GM19240 (cell line): ENCODE measurements around the gene PALM2AKAP2.
"Not testable (repeated sequence)": the region's sequence is repeated elsewhere in the genome, so short reads cannot be mapped to it uniquely, and the experiment has no call there.

ENCODE experiments used
- DNase-seq: peaks from one replicate; pipeline ENCODE4 v3.0.0; 2011; ENCODE audit warnings: low spot score; ENCODE audit not compliant: insufficient read length

The PALM2AKAP2 gene

GRCh38 chr9:109802491-109802890 is 22.5 kb downstream of the PALM2AKAP2 start:
- DNase-seq, result no peak

DNA sequence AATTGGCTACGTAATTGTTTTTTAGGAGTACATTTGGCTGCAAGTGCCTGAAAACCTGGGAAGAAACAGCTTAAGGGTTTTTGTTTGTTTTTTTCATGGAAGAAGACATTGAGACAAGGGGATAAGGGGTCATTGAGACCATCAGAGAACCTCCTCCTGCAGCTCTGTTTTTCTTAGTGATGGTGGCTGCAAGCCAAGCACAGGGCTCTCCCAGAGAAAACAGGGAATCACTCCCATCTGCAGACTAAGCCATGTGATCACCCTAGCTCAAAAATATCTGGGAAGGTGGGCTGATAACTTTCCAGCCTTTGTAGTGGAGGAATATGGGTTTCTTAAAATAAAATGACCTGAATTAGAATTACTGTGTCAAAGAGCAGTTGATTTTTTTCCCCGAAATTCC is 25.1 kb downstream of the PALM2AKAP2 start:
- DNase-seq, result no peak

DNA sequence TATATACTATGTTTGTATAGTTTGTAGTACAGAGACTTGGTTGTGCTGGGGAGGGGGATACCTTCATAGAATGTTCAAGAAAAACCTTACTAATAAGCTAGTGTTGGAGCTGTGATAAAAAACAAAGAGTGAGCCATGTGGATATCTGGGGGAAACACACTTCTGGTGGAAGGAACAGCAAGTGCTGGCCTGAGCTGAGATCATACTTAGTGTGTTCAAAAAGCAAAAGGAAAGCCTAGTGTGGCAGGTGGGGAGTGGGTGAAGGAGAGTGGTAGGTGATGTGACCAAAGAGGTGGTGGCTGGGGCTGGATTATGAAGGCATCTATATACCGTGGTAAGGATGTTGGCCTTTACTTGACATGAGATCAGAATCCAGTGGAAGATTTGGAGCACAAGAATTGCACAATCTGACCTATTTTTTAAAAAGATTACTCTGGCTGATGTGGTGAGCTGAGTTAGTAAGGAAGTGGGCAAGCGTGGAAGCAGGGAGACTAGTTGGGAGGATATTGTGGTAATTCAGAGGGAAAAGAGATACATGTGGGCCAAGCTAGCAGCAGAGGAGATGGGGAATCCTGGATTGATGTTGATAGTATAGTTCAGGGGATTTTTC is 26.6 kb downstream of the PALM2AKAP2 start:
- no peak for DNase-seq

DNA sequence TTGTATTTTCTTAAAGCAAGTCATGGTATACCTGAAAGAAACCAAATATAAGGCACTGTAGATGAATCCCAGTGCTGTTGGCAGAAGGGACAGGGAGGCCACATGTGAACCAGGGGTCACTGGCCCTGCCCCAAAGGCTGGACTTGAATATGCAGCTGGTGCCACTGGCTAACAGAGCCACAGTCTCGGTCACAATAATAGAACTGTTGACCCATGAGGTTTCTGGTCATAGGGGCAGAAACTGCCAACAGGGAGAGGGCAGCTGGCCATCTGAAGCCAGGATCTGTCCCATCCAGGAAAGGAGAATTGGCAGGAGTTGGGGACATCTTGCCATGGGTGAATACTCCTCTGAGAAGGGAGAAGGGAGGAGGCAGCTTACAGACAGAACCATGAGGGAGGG is 31.9 kb downstream of the PALM2AKAP2 start:
- no peak for DNase-seq

DNA sequence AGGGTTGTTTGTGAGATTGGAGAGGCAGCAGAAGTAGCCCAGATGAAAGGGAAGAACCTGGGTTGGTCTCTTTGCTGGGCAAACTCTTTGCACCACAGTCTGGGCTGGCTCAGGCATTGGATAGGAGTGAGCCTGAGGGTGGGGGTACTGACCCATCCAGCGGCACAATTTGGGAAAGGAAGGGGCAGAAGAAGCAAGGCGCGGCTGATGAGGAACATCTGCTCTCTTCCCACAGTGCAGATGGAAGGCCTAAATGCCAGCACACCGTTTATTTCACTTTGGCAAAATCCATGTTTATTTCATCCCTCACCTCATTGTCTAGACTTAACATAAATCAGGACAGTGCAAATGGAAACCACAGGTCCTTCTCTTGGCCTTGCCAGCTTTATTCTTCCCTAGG is 32.3 kb downstream of the PALM2AKAP2 start:
- no peak for DNase-seq

DNA sequence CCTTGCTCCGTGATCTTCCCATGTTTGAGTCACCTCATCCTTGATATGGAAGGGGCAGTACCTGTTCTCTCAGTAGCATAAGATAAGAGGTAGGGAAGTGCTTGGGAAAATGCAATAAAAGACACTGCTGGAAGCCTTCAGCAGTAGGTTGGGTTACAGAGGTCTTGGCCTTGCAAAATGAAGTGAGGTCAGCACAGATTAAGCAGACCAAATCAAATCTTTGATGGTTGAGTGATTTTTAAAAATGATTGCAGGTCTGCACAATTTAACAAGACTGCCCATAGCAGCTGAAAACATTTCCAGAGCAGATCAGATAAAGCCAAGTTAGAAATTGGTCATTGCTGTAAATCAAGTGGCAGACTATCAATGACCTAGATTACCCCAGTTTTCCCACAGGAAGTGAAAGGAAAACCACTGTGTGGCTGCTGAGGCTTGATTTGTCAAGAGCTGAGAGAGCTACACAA is 32.9 kb downstream of the PALM2AKAP2 start:
- no peak for DNase-seq

- no peak for DNase-seq
Observed at GRCh38 chr9:109813303-109813702, 33.3 kb downstream of the PALM2AKAP2 start.

- no peak for DNase-seq
Observed at GRCh38 chr9:109813829-109814228, 33.8 kb downstream of the PALM2AKAP2 start.

GRCh38 chr9:109815366-109815947 is 35.5 kb downstream of the PALM2AKAP2 start:
- DNase-seq, result no peak

GRCh38 chr9:109816490-109816889 is 36.5 kb downstream of the PALM2AKAP2 start:
- DNase-seq, result no peak

GRCh38 chr9:109817146-109817845 is 37.3 kb downstream of the PALM2AKAP2 start:
- no peak for DNase-seq

- DNase-seq, result peak; percentile 27
Observed at GRCh38 chr9:109817846-109818472, 38.0 kb downstream of the PALM2AKAP2 start.

DNA sequence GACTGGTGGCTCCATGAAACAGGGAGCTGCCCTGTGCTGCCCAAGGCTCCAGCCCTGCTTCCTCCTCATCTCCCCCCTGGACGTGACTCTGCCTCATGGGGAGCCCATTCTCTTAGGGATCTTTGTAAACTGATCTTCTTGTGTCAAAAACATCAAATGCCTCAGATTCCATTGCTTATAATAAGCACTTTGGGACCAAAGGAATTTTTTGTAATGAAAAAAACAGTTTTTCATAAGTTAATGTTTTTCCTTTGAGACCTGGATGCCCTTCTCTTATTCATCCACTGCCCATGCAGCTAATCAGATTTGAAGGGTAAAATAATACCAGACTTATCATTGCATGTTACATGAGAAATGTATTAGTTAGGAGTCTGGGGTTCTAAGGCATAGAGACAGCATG is 41.7 kb downstream of the PALM2AKAP2 start:
- DNase-seq, result no peak

DNA sequence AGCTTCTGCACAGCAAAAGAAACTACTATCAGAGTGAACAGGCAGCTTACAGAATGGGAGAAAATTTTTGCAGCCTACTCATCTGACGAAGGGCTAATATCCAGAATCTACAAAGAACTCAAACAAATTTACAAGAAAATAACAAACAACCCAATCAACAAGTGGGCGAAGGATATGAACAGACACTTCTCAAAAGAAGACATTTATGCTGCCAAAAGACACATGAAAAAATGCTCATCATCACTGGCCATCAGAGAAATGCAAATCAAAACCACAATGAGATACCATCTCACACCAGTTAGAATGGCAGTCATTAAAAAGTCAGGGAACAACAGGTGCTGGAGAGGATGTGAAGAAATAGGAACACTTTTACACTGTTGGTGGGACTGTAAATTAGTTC is 45.4 kb downstream of the PALM2AKAP2 start:
- not testable (repeated sequence) for DNase-seq

GRCh38 chr9:109826559-109826958 is 46.6 kb downstream of the PALM2AKAP2 start:
- DNase-seq, result no peak

GRCh38 chr9:109828254-109828653 is 48.3 kb downstream of the PALM2AKAP2 start:
- DNase-seq, result no peak
